GM18951 (cell line): Measurements from ENCODE around the gene IRF8.

Experiments used
- POLR2A ChIP-seq: IDR thresholded peaks from 4 replicates; pipeline ENCODE4 v1.6.1; 2011; ENCODE audit warnings: mild to moderate bottlenecking; ENCODE audit not compliant: insufficient read length, insufficient read depth; ENCODE audit errors: extremely low read depth
- in situ Hi-C: fragments of 300-500 bp; cut with MboI; formaldehyde crosslinking; loops from one replicate; pipeline ENCODE4 v1.12.0; 2022; ENCODE audit warnings: low sequenced_read_pairs, mixed read lengths, inconsistent platforms; ENCODE audit not compliant: unreplicated experiment

IRF8 gene

DNA sequence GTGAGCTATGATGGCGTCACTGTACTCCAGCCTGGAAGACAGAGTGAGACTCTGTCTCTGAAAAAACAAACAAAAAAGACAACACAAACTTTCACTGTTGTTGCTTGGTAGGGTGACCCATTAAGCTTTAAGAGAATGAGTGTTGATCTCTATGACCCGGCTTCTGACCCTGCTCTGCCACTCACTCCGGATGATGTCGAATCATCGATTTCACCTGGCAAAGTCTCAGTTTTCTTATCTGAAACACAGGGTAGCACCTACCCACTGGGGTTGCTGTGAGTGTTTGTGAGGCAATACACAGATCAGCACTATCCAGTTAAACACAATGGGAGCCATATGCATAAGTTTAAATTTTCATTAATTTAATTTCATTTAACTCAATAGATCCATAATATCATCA, 20.6 kb upstream of the IRF8 start:
- TF ChIP-seq POLR2A, result no peak
- in situ Hi-C loops, result no loop called here

DNA sequence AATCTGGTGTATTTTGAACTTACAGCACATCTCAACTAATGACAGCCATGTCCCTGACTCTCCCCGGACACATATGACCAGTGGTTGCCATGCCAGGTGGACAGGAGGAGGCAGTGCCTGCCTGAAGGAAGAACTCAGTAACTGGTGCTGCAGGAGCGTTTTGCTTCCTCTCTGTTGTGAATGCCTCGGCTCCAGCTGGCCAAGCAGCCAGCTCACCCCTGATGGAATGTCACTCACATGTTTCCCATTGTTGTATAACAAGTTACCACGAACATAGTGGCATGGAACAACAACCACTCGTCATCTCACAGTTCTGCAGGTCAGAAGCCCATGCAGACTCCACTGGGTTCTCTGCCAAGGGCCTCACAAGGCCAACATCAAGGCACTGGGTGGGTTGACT, 20.1 kb upstream of the IRF8 start:
- TF ChIP-seq POLR2A, result no peak
- in situ Hi-C loops, result no loop called here

DNA sequence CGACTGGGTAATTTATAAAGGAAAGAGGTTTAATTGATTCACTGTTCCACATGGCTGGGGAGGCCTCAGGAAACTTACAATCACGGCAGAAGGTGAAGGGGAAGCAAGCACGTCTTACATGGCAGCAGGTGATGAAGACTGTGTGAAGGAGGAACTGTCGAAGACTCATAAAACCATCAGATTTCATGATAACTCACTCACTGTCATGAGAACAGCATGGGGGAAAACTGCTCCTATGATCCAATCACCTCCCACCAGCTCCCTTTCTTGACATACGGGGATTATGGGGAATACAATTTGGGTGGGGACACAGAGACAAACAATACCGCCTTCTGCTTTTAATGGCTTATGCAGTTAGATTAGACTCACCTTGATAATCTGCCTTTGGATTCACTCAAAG, 19.4 kb upstream of the IRF8 start:
- TF ChIP-seq POLR2A, result no peak
- in situ Hi-C loops, result no loop called here

DNA sequence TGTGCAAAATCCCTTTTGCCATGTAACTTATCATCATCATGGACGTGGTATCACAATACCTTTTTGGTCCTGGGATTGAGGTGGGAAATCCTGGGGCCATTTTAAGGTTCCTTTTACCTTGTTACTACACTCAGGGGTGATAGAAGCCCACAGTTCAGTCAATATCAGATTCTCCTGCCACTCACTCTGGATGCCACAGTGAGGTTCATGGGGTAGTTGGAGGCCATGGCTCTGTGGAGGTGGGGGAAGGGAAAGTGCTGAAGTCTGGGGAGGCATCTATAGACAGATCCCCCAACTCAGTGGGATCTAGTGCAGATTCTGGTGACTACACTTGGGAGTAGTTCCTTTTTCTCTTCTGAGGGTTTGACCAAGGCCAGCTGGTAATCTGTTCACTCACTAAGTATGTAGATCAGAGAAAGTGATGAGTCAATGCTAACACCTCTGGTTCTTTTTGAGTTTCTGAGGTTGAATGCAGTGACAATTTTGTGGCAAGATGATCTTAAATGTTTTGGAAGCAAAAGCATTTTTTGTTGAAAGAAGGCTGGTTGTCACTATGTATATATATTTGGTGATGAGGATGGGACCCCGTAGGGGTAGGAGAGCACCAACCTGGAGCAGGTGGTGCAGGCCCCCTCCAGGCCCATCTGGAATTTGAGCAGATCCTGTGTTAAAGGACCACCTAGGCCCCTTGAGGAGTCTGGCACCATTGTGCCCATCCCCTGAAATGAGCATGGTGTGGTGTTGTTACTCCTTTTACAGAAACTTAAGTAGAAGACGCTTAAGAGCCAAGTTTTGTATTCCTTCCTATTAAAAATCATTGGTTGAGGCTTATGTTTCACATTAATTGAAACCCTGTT, 18.8 kb upstream of the IRF8 start:
- TF ChIP-seq POLR2A, result no peak
- in situ Hi-C loops, result no loop called here

DNA sequence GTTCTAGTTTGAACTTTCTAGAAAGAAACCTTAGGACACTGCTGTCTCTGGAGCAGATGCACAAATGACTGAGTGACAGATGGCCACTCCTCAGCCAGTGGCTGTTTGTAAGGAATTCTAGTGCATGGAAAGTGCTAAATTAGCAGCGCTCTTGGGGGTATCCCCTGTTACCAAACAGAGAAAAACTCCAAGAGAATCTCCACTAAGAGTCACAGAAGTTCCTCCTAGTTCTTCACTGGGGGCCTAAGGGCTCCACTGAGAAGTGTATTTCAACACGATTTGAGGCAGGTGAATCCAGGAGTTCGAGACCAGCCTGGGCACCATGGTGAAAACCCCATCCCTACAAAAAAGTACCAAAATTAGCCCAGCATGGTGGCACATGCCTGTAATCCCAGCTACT, 18.1 kb upstream of the IRF8 start:
- in situ Hi-C loops, result no loop called here
- no peak for TF ChIP-seq POLR2A

DNA sequence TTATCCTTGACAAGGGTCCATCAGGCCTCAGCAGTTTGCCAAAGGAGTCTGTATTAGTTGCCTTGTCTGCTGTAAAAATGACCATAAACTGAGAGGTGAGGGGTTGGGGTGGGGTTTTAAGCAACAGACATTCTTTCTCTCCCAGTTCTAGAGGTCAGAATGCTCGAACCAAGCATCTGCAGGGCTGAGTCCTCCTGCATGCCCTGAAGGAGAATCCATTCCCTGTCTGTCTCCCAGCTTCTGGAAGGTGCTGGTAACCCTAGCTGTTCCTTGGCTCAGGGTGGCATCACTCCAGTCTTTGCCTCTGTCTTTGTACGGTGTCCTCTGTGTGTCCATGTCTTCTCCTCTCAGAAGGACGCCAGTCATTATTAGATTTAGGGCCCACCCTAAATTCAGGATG, 17.5 kb upstream of the IRF8 start:
- TF ChIP-seq POLR2A, result no peak
- in situ Hi-C loops, result no loop called here

DNA sequence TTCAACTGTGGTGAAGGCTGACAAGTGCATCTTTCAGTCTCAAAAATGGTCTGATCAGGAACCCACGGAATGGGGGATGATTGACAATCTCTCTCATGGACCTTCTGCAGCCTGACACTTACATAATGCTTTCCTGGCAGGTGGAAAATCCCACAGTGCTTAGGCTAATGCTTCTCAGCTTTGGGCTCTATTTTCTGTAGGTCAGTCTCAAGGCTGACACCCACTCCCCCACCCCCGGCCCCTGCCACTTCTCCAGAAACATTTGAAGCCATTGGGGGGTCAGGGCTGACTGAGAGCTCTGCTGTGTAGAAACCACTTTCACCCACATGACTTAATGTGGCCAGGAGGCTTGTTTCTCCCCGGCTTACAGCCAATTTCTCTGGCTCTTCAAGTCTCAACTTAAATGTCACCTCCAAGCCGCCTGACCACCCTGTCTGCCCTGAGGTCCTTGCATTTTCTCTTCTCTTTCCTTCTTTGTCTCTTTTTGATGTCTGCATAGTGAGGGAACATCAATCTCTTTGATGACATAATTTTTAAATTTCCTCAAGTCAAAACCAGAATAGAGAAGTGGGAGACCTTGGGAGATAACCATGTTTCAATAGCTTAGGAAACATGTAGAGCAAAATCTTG, 16.7 kb upstream of the IRF8 start:
- in situ Hi-C loops, result no loop called here
- no peak for TF ChIP-seq POLR2A

DNA sequence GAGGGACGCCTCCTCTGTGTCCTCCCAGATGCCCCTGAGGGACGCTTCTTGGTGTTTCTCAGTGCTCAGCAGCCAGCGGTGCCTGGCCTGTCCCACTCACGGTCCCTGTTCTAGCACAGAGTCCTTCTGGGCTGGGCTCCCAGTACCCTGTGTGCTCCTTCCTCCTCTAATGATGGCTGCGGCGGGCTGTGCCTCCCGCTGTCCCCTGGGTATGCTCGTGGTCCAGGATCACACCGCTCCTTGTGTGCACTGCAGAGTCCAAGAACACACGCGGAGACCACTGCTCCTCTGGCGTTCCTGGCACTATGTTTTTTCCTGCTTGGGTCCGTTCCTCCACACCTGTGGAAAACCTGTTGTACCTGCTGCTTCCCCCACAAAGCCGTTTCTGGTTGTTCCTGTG, 15.1 kb upstream of the IRF8 start:
- no peak for TF ChIP-seq POLR2A
- in situ Hi-C loops, result no loop called here

DNA sequence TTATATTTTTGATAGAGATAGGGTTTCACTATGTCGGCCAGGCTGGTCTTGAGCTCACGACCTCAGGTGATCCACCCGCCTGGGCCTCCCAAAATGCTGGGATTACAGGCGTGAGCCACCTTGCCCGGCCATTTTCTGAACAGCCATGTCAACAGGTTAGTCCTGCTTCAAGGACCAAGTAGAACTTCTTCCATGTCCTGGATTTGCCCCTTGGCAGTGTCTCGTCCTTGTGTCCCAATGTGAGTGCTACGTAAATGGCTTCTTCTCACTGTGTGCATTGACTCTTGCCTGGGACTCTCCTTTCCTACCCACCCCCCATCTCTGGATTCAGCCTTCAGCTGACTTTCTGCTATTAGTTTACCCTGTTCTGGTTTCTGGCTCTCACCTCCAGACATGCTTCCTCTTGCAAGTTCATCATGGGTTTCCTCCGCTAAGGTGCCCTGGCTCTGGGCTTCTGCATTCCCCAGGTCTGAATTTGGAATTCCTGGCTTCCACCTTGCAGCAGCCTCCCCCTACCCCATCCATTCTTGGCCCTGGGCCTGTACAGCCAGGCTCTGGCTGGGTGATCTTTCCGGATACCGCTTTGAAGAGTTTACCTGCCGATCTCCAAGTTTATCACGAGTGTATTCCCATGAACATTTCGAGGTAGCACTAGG, 14.0 kb upstream of the IRF8 start:
- in situ Hi-C loops, result no loop called here
- no peak for TF ChIP-seq POLR2A

DNA sequence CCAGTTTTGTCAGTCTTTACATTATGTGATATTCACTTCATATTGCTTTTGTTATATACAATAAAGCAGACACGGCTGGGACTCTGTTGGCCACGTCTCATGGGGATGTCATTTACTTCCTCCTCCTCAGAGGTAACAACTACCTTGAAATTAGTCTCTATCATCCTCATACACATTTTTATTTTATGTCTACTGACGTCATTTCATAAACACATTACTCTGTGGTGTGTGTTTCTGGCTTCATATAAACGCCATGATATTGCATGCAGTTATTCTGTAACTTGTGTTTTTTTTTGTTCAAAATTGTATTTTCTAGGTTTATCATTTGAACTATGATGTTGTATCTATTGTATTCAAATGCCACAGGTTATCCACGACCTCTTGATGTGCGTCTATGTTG, 13.4 kb upstream of the IRF8 start:
- in situ Hi-C loops, result no loop called here
- TF ChIP-seq POLR2A, result no peak

DNA sequence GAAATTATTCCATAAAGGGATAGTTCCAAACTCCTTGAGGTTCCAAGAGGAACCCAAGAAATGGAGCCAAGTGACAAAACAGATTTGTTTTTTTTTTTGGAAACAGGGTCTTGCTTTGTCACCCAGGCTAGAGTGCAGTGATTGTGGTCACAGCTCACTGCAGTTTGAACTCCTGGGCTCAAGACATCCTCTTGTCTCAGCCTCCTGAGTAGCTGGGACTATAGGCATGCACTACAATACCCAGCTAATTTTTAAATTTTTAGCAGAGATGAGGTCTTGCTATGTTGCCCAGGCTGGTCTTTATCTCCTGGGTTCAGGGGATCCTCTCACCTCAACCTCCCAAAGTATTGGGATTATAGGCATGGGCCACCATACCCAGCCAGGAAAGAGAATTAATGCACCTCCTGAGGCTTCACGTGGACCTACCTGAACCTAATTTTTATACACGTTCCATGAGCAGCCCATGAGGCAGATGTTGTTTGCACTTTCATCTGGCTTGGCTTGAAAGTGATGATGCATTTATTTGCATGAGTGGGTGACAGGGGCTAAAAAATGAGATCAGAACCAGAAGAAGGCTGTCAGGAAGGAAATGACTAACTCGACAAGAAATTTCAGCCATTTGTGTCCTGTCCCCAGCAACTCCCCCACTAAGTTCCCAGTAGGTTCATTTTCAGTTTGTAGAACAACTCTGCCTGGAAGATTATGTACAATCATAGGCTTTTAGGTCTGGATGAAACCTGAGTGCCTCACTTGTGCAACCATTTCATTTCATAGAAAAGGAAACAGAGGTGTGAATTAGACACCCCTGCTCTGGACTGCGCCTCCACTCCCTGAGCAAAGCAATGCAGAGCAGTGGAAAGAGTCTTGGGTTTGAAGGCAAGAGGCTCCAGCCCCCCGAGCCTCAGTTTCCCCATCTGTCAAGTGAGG, 10.3 kb upstream of the IRF8 start:
- in situ Hi-C loops, result no loop called here
- TF ChIP-seq POLR2A, result no peak

DNA sequence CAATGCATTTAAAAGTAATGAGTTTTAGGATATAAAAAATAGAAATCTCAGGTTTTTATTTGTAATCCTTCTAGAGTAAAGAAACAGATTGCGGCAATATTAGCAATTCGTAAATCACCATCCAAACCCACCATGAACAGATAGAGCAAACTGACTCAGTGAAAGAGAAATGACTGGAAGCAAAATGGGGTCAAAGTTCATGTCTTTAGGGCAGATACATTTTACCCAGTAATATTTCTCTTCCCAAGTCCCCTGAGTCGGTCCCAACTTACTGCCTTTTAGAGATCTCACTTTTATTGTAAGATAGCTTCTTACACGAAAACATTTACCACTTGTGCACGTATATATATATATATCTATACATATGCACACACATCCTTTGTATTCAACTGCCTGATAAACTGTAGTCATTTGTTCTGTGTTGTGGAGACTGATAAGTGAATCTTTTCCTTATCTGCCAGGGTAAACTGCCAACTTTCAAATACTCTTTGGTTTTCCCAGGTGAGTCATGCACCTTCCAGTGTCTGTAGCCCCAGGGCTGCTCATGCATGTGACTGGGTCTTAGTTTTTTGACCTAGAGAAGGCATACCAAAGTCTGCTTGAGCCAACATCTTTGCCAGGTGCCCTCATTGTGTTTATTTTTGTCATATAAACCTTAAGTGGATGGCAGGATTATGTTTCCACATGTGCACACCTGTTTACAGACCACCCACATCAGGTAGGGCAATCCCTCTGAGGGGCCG, 7.8 kb upstream of the IRF8 start:
- no peak for TF ChIP-seq POLR2A
- in situ Hi-C loops, result loop anchor here (10.0 kb wide), 1 partner anchor 124 kb away; no protein-coding TSS in a partner anchor
